Measurements from ENCODE around the gene FOXK1.

FOXK1 gene

DNA sequence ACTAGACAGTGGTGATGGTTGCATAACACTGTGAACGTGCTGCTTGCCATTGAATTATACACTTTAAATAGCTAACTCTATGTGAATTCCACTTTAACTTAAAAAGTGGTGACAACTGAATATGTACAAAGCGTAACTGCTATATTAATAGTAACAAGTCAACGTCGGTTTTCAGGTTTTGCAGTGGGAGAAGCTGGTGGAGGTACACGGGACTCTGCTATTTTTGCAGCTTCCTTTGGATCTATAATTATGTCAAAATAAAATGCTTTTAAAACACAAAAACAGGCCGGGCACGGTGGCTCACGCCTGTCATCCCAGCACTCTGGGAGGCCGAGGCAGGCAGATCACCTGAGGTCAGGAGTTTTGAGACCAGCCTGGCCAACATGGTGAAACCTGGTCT lies 114.4 kb downstream of the FOXK1 start:
- Histone ChIP-seq H3K79me2 (no peaks in the 10 kb centered on the region), H3K4me1 (no peaks in the 10 kb centered on the region), H3K9me3 (ENCODE audit: control insufficient read depth, low read length) (no peaks in the 10 kb centered on the region), H3K27ac (no peak overlapping the region), H2AFZ (no peak overlapping the region), H3K4me3 (ENCODE audit: low read depth, low read length) (no peak overlapping the region), H3K36me3 (ENCODE audit: control insufficient read depth, insufficient read depth, low read length) (no peaks in the 10 kb centered on the region), H3K4me2 (ENCODE audit: low read length) (no peak overlapping the region), H3K9ac (no peak overlapping the region), H3K27me3 (ENCODE audit: control insufficient read depth, insufficient read depth, low read length) (no peaks in the 10 kb centered on the region)
- TF ChIP-seq, protein P1, sequence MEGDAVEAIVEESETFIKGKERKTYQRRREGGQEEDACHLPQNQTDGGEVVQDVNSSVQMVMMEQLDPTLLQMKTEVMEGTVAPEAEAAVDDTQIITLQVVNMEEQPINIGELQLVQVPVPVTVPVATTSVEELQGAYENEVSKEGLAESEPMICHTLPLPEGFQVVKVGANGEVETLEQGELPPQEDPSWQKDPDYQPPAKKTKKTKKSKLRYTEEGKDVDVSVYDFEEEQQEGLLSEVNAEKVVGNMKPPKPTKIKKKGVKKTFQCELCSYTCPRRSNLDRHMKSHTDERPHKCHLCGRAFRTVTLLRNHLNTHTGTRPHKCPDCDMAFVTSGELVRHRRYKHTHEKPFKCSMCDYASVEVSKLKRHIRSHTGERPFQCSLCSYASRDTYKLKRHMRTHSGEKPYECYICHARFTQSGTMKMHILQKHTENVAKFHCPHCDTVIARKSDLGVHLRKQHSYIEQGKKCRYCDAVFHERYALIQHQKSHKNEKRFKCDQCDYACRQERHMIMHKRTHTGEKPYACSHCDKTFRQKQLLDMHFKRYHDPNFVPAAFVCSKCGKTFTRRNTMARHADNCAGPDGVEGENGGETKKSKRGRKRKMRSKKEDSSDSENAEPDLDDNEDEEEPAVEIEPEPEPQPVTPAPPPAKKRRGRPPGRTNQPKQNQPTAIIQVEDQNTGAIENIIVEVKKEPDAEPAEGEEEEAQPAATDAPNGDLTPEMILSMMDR (IDR thresholded peaks at IDR 0.05) = no peak

DNA sequence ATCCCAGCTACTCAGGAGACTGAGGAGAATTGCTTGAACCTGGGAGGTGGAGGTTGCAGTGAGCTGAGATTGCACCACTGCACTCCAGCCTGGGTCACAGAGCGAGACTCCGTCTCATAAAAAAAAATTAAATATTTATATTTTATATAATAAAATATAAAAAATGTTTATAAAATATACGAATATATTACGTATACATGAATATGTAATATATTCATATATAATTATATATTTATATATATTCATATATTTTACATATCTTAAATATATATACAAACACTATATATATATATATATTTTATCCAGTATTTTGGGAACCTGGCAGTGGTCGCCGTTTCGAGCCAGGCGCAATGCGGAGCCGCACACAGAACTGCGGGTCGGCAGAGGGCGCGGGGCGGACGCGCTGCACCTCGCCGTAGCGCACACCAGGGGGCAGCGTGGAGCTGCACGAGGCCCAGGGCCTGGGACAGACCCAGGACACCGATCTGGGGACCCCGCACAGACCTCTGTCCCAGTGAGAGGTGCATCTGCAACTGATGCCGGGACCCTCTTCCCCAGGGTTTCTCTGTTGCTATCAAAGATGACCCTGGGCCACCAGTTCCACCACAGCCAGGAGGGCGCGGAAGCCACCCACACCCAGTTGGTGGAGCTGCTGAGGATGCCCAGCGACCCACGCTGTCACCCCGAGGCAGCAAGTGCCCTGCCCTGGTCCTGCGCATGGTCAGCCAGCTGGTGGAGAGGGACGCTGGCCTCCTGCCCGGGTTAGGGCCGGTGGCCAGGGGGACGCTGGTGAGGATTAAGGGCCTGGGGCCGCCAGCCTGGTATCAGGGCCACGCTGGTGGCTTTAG lies 116.0 kb downstream of the FOXK1 start:
- no peak overlapping the region for H3K9ac ChIP-seq
- no peaks in the 10 kb centered on the region for H3K27me3 ChIP-seq (ENCODE audit: control insufficient read depth, insufficient read depth, low read length)
- H3K4me3 ChIP-seq (ENCODE audit: low read depth, low read length) = no peak overlapping the region
- H3K27ac ChIP-seq = no peak overlapping the region
- H3K4me1 ChIP-seq = no peaks in the 10 kb centered on the region
- H3K4me2 ChIP-seq (ENCODE audit: low read length) = no peak overlapping the region
- H3K9me3 ChIP-seq (ENCODE audit: control insufficient read depth, low read length) = no peaks in the 10 kb centered on the region
- no peak overlapping the region for H2AFZ ChIP-seq
- no peaks in the 10 kb centered on the region for H3K36me3 ChIP-seq (ENCODE audit: control insufficient read depth, insufficient read depth, low read length)
- H3K79me2 ChIP-seq = no peaks in the 10 kb centered on the region
- TF ChIP-seq, protein P1 (IDR thresholded peaks at IDR 0.05) = peak; percentile 59

DNA sequence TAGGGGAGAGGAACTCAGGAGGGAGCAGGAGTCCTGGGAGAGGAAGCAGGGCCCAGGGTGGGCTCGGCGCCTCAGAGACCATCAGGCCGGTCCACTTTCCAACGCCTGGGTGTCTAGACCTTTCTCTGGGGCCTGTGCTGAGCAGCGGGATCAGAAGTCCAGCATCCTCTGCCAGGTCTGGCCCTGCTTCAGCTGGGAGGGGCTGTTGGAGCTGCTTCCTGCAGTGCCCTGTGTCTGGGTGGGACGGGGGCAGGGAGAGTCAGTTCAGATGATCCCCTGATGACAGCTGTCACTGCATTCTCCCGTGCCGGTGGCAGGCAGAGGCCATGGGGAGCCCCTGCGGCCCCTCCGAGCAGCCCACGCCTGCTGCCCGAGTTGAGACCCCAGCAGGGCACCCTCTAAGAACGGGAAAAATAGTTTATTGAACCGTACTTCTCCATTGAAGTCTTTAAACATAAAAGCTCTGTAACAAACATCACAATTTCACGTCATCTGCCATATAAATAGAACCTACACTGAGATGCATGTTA lies 116.7 kb downstream of the FOXK1 start:
- H3K4me3 ChIP-seq (ENCODE audit: low read depth, low read length) = no peak overlapping the region
- H3K9me3 ChIP-seq (ENCODE audit: control insufficient read depth, low read length) = no peaks in the 10 kb centered on the region
- TF ChIP-seq, protein P1 (IDR thresholded peaks at IDR 0.05) = no peak

DNA sequence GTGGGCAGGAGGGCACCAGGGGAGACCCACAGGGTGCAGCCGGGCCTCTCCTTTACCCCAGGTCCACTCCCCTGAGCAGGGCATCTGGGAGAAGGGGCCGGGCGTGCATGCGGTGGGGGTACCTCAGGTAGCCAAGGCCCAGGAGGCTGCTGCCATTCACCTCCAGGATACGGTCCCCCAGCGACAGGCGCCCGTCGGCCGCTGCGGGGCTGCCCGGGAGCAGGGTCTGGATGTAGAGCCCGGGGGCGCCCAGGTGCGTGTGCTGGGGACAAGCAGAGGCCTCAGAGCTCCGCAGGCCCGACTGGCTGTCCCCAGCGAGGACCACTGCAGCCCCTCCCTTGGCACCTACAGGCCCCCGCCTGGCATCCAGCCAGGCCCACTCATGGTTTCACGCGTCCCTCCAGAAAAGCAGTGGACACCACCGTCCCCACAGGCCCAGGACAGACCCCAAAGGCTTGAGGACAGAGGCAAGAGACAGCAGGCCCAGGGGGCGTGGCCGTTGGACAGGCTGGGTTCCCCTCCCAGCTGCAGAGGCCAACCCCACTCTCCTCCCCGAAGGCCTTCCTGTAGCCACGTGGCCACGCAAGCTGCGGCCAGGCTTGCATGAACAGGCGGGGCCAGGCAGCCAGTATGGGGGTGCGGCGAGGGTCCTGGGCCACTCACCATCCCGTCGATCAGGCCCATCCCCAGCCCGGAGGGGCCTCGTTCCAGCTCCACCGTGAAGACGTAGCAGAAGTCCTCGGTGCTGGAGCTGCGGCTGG lies 117.6 kb downstream of the FOXK1 start:
- Histone ChIP-seq H3K9me3 (ENCODE audit: control insufficient read depth, low read length) (no peaks in the 10 kb centered on the region), H3K36me3 (ENCODE audit: control insufficient read depth, insufficient read depth, low read length) (no peaks in the 10 kb centered on the region), H2AFZ (no peak overlapping the region), H3K27ac (no peak overlapping the region), H3K9ac (no peak overlapping the region), H3K27me3 (ENCODE audit: control insufficient read depth, insufficient read depth, low read length) (no peaks in the 10 kb centered on the region), H3K4me3 (ENCODE audit: low read depth, low read length) (no peak overlapping the region), H3K4me1 (no peaks in the 10 kb centered on the region), H3K4me2 (ENCODE audit: low read length) (no peak overlapping the region), H3K79me2 (no peaks in the 10 kb centered on the region)
- TF ChIP-seq, protein P1 (IDR thresholded peaks at IDR 0.05) = no peak

More for the DNA sequence above, 116.7 kb downstream of the FOXK1 start:
- Histone ChIP-seq H3K27me3 (ENCODE audit: control insufficient read depth, insufficient read depth, low read length) (no peaks in the 10 kb centered on the region), H3K36me3 (ENCODE audit: control insufficient read depth, insufficient read depth, low read length) (no peaks in the 10 kb centered on the region), H3K27ac (no peak overlapping the region), H2AFZ (no peak overlapping the region), H3K79me2 (no peaks in the 10 kb centered on the region), H3K9ac (no peak overlapping the region), H3K4me2 (ENCODE audit: low read length) (no peak overlapping the region), H3K4me1 (no peaks in the 10 kb centered on the region)

All from parathyroid adenoma (tissue), 2 donors.